ENCODE measurements around the gene HSCB.
"Not testable (repeated sequence)": the region's sequence is repeated elsewhere in the genome, so short reads cannot be mapped to it uniquely, and the experiment has no call there.

Gene HSCB

DNA sequence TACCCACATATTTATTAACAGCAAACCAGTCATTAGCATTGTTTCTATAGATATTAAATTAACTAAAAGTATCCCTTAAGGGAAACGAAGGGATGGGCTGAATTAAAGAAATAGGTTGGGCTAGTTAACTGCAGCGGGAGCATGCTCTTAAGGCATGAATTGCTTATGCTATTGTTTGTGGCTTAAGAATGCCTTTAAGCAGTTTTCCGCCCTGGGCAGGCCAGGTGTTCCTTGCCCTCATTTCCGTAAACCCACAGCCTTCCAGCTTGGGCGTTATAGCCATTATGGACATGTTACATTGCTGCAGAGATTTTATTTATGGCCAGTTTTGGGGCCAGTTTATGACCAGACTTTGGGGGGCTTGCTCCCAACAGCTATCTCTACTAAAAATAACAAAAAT lies 63.6 kb downstream of the HSCB start:
- H3K27ac ChIP-seq, H3K4me3 ChIP-seq: not testable (repeated sequence)
